GM13977 (cell line): ENCODE data around the gene ZNF124.

Experiments used
- DNase-seq: peaks from one replicate; pipeline ENCODE4 v3.0.0; 2012; ENCODE audit warnings: low spot score
- in situ Hi-C: fragments of 300-500 bp; cut with MboI; formaldehyde crosslinking; loops from one replicate; pipeline ENCODE4 v1.12.0; 2022; ENCODE audit warnings: low sequenced_read_pairs, low pct_unique_long_range_greater_than_20kb, mixed read lengths, inconsistent platforms; ENCODE audit not compliant: unreplicated experiment
- TF ChIP-seq, protein P1 (sequence below): IDR thresholded peaks from 2 replicates; pipeline ENCODE4 v1.5.1; 2012; ENCODE audit warnings: mild to moderate bottlenecking, control low read depth; ENCODE audit not compliant: insufficient read depth; ENCODE audit errors: extremely low read depth, missing control alignments

The ZNF124 gene

GRCh38 chr1:247107694-247108093 is 64.1 kb downstream of the ZNF124 start:
- TF ChIP-seq, protein P1, sequence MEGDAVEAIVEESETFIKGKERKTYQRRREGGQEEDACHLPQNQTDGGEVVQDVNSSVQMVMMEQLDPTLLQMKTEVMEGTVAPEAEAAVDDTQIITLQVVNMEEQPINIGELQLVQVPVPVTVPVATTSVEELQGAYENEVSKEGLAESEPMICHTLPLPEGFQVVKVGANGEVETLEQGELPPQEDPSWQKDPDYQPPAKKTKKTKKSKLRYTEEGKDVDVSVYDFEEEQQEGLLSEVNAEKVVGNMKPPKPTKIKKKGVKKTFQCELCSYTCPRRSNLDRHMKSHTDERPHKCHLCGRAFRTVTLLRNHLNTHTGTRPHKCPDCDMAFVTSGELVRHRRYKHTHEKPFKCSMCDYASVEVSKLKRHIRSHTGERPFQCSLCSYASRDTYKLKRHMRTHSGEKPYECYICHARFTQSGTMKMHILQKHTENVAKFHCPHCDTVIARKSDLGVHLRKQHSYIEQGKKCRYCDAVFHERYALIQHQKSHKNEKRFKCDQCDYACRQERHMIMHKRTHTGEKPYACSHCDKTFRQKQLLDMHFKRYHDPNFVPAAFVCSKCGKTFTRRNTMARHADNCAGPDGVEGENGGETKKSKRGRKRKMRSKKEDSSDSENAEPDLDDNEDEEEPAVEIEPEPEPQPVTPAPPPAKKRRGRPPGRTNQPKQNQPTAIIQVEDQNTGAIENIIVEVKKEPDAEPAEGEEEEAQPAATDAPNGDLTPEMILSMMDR: no peak
- in situ Hi-C loops: no loop called here
- no peak for DNase-seq

GRCh38 chr1:247105966-247106365 is 65.9 kb downstream of the ZNF124 start:
- in situ Hi-C loops: no loop called here
- TF ChIP-seq, protein P1: no peak
- no peak for DNase-seq
